Stimulated activated CD8-positive, alpha-beta memory T cell treated with anti-CD3 and anti-CD28 coated beads, Interleukin-2, amount 100 ng/mL, for 48 hours (primary cell): ENCODE measurements around the gene LRRC74B.
"Not testable (repeated sequence)": the region's sequence is repeated elsewhere in the genome, so short reads cannot be mapped to it uniquely, and the experiment has no call there.

Source experiments
- DNase-seq, 2 donors: peaks; one replicate each; pipeline ENCODE4 v3.0.0-alpha.2; 2020; ENCODE audit warnings: low read depth in 2 of 2

Gene LRRC74B

GRCh38 chr22:21054714-21055563 is 9.2 kb downstream of the LRRC74B start:
- DNase-seq: no peak

GRCh38 chr22:21055564-21055834 is 9.8 kb downstream of the LRRC74B start:
- DNase-seq: no peak

GRCh38 chr22:21055880-21056319 is 10.2 kb downstream of the LRRC74B start:
- no peak for DNase-seq

- not testable (repeated sequence) for DNase-seq
These were observed 14.6 kb downstream of the LRRC74B start for GRCh38 chr22:21060363-21060762.

GRCh38 chr22:21061660-21062321 is 16.0 kb downstream of the LRRC74B start:
- DNase-seq: not testable (repeated sequence)

GRCh38 chr22:21064425-21064824 is 18.7 kb downstream of the LRRC74B start:
- not testable (repeated sequence) for DNase-seq

GRCh38 chr22:21064917-21065864 is 19.4 kb downstream of the LRRC74B start:
- no peak for DNase-seq

GRCh38 chr22:21067075-21067900 is 21.5 kb downstream of the LRRC74B start:
- DNase-seq: no peak

GRCh38 chr22:21067901-21068680 is 22.3 kb downstream of the LRRC74B start:
- no peak for DNase-seq

GRCh38 chr22:21068681-21069276 is 23.0 kb downstream of the LRRC74B start:
- DNase-seq: no peak

GRCh38 chr22:21069375-21069774 is 23.6 kb downstream of the LRRC74B start:
- no peak for DNase-seq

- no peak for DNase-seq
These were observed 25.2 kb downstream of the LRRC74B start for GRCh38 chr22:21070690-21071615.

GRCh38 chr22:21071796-21072195 is 26.1 kb downstream of the LRRC74B start:
- not testable (repeated sequence) for DNase-seq

GRCh38 chr22:21073023-21073422 is 27.3 kb downstream of the LRRC74B start:
- no peak for DNase-seq

- no peak for DNase-seq
These were observed 27.7 kb downstream of the LRRC74B start for GRCh38 chr22:21073482-21073881.

GRCh38 chr22:21074102-21074715 is 28.5 kb downstream of the LRRC74B start:
- no peak for DNase-seq

- no peak for DNase-seq
These were observed 29.9 kb downstream of the LRRC74B start for GRCh38 chr22:21075516-21076138.
